ENCODE measurements around the gene PIGN.

PIGN gene, protein sequence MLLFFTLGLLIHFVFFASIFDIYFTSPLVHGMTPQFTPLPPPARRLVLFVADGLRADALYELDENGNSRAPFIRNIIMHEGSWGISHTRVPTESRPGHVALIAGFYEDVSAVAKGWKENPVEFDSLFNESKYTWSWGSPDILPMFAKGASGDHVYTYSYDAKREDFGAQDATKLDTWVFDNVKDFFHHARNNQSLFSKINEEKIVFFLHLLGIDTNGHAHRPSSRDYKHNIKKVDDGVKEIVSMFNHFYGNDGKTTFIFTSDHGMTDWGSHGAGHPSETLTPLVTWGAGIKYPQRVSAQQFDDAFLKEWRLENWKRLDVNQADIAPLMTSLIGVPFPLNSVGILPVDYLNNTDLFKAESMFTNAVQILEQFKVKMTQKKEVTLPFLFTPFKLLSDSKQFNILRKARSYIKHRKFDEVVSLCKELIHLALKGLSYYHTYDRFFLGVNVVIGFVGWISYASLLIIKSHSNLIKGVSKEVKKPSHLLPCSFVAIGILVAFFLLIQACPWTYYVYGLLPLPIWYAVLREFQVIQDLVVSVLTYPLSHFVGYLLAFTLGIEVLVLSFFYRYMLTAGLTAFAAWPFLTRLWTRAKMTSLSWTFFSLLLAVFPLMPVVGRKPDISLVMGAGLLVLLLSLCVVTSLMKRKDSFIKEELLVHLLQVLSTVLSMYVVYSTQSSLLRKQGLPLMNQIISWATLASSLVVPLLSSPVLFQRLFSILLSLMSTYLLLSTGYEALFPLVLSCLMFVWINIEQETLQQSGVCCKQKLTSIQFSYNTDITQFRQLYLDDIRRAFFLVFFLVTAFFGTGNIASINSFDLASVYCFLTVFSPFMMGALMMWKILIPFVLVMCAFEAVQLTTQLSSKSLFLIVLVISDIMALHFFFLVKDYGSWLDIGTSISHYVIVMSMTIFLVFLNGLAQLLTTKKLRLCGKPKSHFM

DNA sequence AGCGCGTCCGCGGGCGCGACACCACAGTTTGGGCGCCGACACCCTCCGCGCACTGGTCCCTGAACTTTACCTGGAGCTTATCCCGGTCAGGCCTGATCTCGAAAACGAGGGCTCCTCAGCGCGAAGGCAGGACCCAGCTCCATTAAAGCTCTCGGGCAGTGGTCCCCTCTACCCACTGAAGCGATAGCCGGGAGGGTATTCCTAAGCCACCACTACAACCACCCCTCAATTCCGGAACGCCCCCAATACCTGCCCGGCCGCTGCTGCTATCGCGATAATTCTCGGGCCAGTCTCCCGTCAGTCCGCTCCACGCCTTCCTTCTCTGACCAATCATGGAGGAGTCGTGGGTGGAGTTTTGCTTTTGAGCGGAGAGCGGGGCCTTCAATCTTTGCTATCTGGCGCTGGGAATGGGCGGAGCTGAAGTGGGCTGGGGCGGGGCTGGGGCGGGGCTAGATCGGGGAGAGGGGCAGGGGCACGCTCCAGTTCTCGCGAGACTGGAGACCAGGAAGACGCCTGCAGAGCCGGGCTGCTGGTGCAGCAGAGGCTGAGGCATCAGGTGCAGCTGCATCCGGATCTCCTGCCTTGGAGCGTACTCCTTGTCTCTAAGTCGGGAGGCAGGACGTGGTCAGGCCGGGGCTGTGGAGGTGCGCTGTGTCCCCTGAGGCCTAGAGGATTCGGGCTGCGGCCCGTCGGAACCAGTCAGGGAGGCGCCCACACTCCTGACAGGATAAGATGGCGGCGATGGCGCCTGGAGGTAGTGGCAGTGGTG lies at the start of gene PIGN, which contains the start of gene RELCH:
PIGN (minus strand) TSS at position 283 of the 769 bp plus-strand sequence. CDS start 25,703 bp downstream, outside the sequence.
RELCH (plus strand) TSS at position 482 of the 769 bp plus-strand sequence; CDS start at position 733, 251 bp downstream.
- in situ Hi-C loops (cut with MboI; ENCODE audit: low sequenced_read_pairs) = no loop called here

DNA sequence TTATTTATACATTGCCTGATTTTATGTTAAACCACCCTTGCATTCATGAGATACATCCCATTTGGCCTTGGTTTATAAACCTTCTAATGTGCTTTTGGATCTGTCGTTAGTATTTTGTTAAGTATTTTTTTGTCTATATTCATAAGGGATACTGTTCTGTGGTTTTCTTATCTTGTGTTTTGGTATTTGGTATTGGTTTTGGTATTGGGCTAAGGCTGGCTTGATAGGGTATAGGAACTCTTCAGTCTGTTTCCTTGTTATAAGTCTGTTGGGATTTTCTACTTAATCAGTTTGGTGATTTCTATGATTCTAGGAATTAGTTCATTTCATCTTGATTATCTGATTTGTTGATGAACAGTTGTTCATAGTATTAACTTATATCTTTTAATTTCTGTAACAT lies 49.4 kb upstream of the PIGN start:
- in situ Hi-C loops (cut with MboI; ENCODE audit: low sequenced_read_pairs) = no loop called here

DNA sequence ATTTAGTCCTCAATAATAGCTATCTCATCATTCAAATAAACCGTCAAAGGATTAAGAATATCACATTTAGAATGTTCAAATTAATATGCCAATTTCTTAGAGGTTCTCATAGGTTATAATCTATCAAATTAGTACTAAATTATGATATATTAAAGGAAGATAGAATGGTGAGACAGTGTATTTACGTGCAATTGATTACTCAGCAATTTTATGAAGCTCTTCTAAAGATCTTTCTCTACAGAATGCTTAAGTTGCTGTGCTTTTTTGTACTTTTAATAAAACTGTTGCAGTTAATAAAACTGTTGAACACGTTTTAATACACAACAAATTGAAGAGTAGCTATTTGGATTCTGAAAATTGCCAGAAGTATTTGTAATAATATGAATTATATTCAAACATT lies 39.2 kb upstream of the PIGN start:
- in situ Hi-C loops (cut with MboI; ENCODE audit: low sequenced_read_pairs) = no loop called here

DNA sequence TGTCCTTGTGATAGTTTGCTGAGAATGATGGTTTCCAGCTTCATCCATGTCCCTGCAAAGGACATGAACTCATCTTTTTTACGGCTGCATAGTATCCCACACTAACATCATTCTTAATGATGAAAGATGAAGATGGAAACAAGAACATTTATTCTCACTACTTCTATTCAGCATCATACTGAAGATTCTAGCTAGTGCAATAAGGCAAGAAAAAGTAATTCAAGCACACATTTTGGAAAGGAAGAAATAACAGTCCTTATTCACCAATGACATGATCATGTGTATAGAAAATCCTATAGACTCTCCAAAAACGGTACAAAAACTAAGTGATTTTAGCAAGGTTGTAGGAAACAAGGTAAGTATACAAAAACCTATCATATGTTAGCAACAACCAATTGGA lies 37.4 kb upstream of the PIGN start:
- in situ Hi-C loops (cut with MboI; ENCODE audit: low sequenced_read_pairs) = no loop called here

DNA sequence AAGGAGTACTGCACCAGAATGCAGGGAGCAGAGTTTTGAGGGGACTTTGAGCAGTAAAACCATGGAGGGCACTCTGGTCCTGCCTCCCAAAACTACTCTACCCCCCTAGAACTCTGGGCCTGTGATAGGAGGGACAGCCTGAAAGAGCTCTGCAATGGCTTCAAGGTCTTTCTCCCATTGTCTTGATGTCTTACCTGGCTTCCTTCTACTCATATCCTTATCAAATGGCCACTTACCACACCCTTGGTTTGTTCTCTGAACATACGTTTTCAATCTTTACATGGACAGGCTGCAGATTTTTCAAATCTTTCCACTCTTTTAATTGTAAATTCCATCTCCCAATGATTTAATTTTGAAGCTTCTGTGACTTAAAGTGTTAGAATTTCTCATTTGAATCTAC lies 27.9 kb upstream of the PIGN start:
- in situ Hi-C loops (cut with MboI; ENCODE audit: low sequenced_read_pairs) = no loop called here

DNA sequence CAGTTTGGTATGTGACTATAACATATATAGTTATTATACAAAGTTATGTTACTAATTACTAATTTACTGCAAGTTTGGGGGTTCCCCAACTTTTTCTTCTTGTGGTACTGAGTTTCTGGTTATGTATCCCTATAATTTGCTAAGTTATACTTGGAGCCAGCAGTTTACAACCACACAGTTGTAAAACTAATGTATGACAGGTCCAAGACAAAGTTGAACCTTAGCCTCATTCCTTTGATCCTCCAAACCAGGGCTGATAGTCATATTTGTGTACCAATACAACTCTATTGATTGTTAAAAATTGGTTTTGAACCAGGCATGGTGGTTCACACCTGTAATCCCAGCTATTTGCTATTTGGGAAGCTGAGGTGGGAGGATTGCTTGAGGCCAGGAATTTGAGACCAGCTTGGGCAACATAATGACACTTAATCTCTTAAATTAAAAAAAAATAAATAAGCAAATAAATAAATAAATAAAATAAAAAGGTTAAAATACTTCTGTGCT lies 24.5 kb upstream of the PIGN start:
- in situ Hi-C loops (cut with MboI; ENCODE audit: low sequenced_read_pairs) = no loop called here

DNA sequence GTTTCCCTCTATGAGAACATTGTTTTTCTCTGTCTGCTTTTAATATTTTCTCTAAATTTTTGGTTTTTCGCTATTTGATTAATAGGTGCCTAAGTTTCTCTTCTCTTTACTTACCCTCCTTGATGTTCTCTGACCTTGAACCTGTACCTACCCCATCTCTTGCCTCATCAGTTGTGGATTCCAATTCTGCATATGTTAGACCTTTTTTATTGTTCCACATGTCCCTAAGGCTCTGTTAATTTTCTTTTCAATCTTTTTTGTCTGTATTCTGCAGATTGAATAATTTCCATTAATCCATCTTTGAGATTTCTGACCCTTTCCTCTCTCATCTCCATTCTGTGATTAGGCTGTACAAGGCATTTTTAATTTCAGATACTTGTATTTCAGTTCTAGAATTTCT lies 23.3 kb upstream of the PIGN start:
- in situ Hi-C loops (cut with MboI; ENCODE audit: low sequenced_read_pairs) = no loop called here

DNA sequence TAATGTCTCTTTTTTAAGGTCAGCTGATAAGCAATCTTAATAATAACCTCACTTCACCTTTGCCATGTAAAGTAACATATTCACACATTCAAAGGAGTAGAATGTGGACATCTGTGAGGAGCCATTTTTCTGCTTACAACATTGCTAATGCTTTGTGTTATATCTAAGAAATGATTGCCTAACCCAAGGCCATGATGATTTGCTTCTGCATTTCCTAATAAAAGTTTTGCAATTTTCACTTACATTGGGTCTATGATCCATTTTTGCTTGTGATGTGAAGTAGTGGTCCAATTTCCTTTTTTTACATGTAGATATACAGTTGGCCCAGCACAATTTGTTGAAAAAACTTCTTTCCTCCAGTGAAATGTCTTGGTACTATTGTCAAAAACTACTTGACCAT lies 22.2 kb upstream of the PIGN start:
- in situ Hi-C loops (cut with MboI; ENCODE audit: low sequenced_read_pairs) = no loop called here

DNA sequence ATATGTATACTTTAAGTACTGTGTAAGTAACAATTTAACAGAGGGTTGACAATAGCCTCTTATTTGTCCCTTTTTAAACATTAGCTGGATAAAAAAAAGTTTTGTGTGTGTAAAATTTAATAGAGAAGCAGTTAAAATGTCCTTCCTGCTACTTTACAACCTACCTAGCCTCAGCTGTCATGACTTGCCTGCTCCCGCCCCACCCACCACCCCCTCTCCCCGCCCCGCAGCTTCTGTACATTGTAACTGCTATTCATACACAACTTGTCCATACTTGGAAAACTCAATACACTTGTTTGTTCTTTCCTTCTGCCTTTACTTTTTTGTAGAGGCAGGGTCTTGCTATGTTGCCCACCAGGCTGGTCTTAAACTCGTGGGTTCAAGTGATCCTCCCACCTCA lies 19.7 kb upstream of the PIGN start:
- in situ Hi-C loops (cut with MboI; ENCODE audit: low sequenced_read_pairs) = no loop called here

DNA sequence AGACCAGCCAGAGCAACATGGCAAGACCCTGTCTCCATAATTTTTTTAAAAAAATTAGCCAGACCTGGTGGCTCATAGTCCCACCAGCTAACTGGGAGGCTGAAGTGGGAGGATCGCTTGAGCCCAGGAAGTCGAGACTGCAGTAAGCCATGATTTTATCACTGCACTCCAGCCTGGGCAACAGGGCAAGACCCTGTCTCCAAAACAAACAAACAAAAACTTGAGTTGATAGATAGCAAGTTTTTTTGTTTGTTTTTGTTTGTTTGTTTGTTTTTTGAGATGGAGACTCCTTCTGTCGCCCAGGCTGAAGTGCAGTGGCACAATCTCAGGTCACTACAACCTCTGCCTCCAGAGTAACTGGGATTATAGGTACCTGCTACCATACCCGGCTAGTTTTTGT lies 19.0 kb upstream of the PIGN start:
- in situ Hi-C loops (cut with MboI; ENCODE audit: low sequenced_read_pairs) = no loop called here

DNA sequence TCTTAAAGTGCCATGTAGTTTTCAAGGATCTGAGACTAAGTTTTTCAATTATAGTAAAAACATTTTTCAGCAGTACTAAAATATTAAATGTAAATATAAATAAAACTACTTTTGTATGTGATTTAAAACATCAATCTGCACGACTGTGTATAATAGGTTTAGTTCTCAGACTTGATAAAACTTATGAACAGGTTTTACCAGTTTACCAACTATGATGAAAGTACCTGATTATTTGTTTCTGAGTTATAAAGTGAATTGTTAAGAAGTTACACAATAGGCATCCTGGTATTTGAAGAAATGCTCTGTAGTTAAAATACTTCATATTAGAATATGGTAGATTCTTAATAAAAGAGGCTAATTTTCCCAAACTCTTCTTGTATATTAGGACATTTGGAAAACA lies 15.0 kb upstream of the PIGN start:
- in situ Hi-C loops (cut with MboI; ENCODE audit: low sequenced_read_pairs) = no loop called here

DNA sequence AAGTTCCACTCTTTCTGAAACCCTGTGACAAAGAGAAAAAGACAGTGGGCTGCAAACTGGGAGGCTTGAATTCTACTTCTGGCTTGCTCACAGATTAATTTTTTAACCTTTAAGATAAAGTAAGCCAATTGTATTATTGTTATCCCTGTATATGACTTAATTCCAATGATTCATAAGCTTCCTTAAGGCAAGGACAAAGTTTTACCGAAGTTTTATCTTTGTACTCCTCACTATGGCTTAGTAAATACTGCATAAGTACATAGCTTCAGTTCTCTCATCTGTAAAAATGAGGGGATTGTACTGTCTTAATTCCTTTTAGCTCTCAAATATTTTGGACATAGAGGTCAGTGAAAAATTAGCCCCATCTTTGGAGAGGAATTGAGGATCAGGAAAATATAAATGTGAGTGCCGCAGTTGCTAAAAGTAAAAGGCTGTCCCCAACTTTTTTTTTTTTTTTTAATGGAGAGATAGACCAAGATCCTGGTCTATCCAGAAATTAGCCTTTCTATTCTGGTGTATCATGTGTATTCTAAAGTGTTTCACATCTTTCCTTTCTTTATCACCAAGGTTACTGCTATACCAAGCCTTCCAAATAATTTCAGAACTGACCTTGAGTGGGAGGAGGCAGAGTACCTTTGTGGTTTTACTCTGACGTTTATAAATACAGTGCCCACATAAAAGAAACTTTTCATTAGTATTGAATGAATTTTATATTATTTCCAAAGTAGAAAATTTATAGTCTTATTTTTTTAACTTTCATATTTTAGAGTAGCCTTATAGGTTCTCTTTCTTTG lies 13.5 kb upstream of the PIGN start:
- in situ Hi-C loops (cut with MboI; ENCODE audit: low sequenced_read_pairs) = no loop called here

DNA sequence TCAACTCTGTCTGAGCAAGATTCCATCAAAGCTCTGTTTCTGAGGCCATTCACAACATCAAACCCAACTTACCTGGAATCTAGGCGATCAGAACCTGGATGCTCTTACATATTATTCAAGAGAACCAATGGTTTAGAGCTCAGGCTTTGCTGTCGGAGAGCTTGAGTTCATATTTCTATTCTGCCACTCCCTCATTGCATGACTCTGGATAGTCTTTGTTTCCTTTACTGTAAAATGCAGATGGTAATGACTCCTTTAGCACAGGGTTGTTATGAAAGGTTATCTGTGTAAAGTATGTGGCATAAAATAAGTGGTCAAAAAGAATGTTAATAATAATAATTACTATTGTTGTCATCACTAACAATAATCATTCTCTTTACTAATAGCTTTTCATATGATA lies 12.8 kb upstream of the PIGN start:
- in situ Hi-C loops (cut with MboI; ENCODE audit: low sequenced_read_pairs) = no loop called here

DNA sequence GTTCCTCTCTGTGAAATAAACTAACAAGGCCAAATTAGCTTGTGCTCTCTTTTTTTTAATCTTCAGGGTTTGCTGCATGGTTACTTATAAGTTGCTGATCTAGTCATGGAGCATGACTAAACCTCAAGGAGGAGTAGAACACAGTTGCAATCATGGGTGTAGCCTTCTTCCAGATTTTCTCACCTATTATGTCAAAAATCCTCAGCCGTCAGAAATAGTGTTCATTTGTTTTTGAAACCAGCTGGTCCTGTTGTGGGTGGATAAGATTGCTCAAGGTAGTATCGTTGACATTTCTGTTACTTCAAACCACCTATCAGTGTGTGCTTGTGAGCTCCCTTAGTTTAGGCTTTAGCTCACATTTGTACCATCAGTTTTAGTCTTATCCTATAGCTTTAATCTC lies 11.4 kb upstream of the PIGN start:
- in situ Hi-C loops (cut with MboI; ENCODE audit: low sequenced_read_pairs) = no loop called here

DNA sequence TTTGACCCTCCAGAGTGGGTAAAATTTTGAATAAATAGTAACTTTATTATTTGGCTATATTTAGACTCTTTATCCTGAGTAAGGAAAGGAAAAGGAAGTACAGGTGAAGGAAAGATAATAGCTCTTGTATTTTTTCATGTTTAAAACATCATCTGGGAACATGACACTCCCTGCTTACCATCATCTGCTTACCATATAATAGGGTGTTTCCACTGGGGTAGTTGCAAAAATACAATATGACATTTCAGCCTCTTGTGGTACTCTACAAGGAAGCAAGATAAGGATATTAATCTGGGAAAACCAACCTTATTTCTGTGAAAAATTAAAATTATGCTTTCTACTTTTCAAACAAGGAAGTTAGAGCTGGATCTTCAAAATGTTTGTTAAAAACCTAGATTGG lies 10.1 kb upstream of the PIGN start:
- in situ Hi-C loops (cut with MboI; ENCODE audit: low sequenced_read_pairs) = no loop called here

DNA sequence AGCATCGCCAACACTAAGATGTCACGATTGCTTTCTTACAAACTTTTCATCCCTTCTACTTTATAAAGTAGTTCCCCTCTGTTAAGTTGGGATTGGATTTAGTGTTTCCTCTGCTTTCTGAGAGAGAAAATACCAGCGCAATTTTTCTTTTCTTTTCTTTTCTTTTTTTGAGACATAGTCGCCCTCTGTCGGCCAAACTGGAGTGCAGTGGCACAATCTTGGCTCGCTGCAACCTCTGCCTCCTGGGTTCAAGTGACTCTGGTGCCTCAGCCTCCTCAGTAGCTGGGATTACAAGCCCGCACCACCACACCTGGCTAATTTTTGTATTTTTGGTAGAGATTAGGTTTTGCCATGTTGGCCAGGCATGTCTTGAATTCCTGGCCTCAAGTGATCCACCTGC lies 9.2 kb upstream of the PIGN start:
- in situ Hi-C loops (cut with MboI; ENCODE audit: low sequenced_read_pairs) = no loop called here

DNA sequence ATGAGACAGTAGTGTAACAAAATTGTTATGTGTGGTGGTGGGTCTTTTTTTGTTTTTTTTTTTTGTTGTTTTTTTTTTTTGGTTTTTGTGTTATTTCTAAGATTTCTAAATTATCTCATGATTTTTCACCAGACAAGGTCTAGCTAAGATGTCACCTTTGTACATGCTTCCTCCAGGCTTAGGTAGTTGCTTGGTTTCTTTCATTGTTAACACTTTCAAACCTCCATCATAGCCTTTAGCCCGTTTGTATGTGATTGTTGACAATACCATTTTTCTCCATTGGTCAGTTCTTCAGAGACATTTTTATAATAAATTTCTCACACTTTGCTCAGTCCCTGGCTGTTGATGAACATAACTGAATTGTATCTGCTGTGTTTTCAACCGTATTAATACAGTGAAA lies 2.4 kb upstream of the PIGN start:
- in situ Hi-C loops (cut with MboI; ENCODE audit: low sequenced_read_pairs) = no loop called here

DNA sequence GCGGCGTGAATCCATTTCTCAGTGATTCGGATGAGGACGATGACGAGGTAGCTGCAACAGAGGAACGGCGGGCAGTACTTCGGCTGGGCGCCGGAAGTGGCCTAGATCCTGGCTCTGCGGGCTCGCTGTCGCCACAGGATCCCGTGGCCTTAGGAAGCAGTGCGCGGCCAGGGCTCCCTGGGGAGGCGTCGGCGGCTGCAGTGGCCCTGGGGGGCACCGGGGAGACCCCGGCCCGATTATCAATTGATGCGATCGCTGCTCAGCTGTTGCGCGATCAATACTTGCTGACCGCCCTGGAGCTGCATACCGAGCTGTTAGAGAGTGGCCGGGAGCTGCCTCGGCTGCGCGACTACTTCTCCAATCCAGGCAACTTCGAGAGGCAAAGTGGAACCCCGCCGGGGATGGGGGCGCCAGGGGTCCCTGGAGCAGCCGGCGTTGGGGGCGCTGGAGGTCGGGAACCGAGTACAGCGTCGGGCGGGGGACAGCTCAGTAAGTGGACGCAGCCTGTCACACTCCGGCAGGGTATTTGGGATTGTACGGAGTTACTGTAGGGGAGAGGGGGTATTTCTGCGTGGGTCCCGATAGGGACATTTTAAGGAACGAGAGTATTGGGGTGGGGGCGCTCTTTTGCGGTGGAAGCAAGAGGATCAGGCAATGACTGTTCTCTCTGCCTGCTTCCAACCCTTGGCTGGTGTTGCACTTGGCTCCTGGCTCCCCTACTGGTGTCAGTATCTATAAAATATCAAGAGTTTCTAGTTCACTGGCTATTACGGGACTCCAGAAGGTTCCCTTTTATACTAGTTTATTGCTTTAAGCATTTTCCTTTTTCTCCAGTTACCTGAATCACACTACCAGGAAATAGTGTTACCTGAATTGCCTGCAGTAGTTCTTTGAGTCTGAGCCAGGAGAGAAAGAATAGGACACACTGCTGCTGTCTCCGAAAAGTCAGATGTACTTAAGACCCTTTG lies 971 bp upstream of the PIGN start:
- in situ Hi-C loops (cut with MboI; ENCODE audit: low sequenced_read_pairs) = no loop called here

DNA sequence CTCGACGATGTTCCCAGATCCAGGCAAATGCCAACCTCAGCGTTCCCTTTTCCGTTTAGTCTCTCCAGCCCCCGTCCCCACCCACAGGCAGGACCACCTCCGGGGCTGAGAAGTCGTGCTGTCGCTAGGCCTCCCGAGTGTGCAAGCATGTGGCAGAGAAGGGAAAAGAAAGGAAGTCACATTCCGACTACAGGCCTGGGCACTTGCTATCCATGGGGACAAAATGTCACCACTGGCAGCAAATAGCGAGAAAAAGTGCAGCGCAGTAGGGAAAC lies 420 bp downstream of the PIGN start:
- in situ Hi-C loops (cut with MboI; ENCODE audit: low sequenced_read_pairs) = no loop called here

All from hTERT RPE-1 (cell line).